PC-3 (cell line): ENCODE data around the gene KIAA0513. TPM values are rescaled to one million over a fixed set of nuclear protein-coding genes. Genes with fewer than 3 reads are reported as not detected.

Experiments used
- ATAC-seq: fragments of 200-7000 bp; cut with Tn5 transposase; 2 replicates; pipeline ENCODE4 v1.9.1; 2020; ENCODE audit warnings: mild to moderate bottlenecking, moderate library complexity
- BruUV-seq: library from RNA; stranded (reverse); fragments of 400-500 nt; replicated peaks from 2 replicates; lab custom pipeline; 2021; lab: Mats Ljungman, UMichigan
- CTCF ChIA-PET: fragments of 300-600 bp; sonication (Branson Sonifier 250); formaldehyde crosslinking; loops from one replicate; lab custom pipeline; 2022; ENCODE audit warnings: antibody characterized with exemption; lab: Charles Lee
- POLR2A ChIA-PET: fragments of 300-600 bp; sonication (Branson Sonifier 250); formaldehyde crosslinking; loops from one replicate; lab custom pipeline; 2022; ENCODE audit warnings: antibody characterized with exemption; ENCODE audit not compliant: unreplicated experiment; lab: Charles Lee
- DNase-seq: peaks from one replicate; pipeline ENCODE4 v3.0.0-alpha.2; 2015
- H2AFZ ChIP-seq: fragments of 300-600 bp; sonication (generic); 2 replicates; pipeline ENCODE4 v1.6.0; 2016; ENCODE audit warnings: antibody characterized with exemption, low read length
- H3F3A ChIP-seq: fragments of 300-600 bp; sonication (generic); one replicate; pipeline ENCODE4 v1.6.0; 2017; ENCODE audit warnings: antibody characterized with exemption, low read length, control low read depth, mild to moderate bottlenecking; ENCODE audit not compliant: unreplicated experiment
- H3K27ac ChIP-seq: fragments of 300-600 bp; sonication (generic); 2 replicates; pipeline ENCODE4 v1.5.1; 2016; ENCODE audit warnings: mild to moderate bottlenecking, low read length
- H3K27me3 ChIP-seq: fragments of 300-600 bp; sonication (generic); 2 replicates; pipeline ENCODE4 v1.6.1; 2016; ENCODE audit warnings: low read length, mixed read lengths
- H3K36me3 ChIP-seq: fragments of 300-600 bp; sonication (generic); 2 replicates; pipeline ENCODE4 v1.6.1; 2016; ENCODE audit warnings: low read depth, mixed run types, low read length, mixed read lengths
- H3K4me1 ChIP-seq: fragments of 300-600 bp; sonication (generic); 2 replicates; pipeline ENCODE4 v1.5.1; 2016; ENCODE audit warnings: low read length; ENCODE audit not compliant: insufficient read depth
- H3K4me2 ChIP-seq: fragments of 300-600 bp; sonication (generic); 2 replicates; pipeline ENCODE4 v1.6.0; 2016; ENCODE audit warnings: low read length
- H3K4me3 ChIP-seq: fragments of 300-600 bp; sonication (generic); 2 replicates; pipeline ENCODE4 v1.5.1; 2016; ENCODE audit warnings: mild to moderate bottlenecking, low read length, mixed read lengths
- H3K79me2 ChIP-seq: fragments of 300-600 bp; sonication (generic); 2 replicates; pipeline ENCODE4 v1.6.1; 2017; ENCODE audit warnings: low read length, mixed read lengths
- H3K9ac ChIP-seq: fragments of 300-600 bp; sonication (generic); 2 replicates; pipeline ENCODE4 v1.6.0; 2016; ENCODE audit warnings: mild to moderate bottlenecking, low read length
- H3K9me2 ChIP-seq: fragments of 300-600 bp; sonication (generic); replicated peaks from 2 replicates; pipeline ENCODE4 v1.6.1; 2016; ENCODE audit warnings: mixed run types, low read length, mixed read lengths
- H3K9me3 ChIP-seq: fragments of 300-600 bp; sonication (generic); 2 replicates; pipeline ENCODE4 v1.6.1; 2016; ENCODE audit warnings: low read length, mixed read lengths
- H4K20me1 ChIP-seq: fragments of 300-600 bp; sonication (generic); 2 replicates; pipeline ENCODE4 v1.6.1; 2016; ENCODE audit warnings: low read length, mixed read lengths
- CTCF ChIP-seq: fragments of 300-600 bp; sonication (generic); conservative IDR thresholded peaks from 2 replicates; pipeline ENCODE4 v1.5.1; 2017; ENCODE audit warnings: antibody characterized with exemption, low read depth, mild to moderate bottlenecking, low read length
- EZH2 ChIP-seq: fragments of 300-600 bp; sonication (generic); IDR thresholded peaks from one replicate; pipeline ENCODE4 v1.6.1; 2017; ENCODE audit warnings: antibody characterized with exemption, mild to moderate bottlenecking, low read length; ENCODE audit not compliant: unreplicated experiment
- EZH2phosphoT487 ChIP-seq: fragments of 300-600 bp; sonication (generic); IDR thresholded peaks from 2 replicates; pipeline ENCODE4 v1.6.1; 2018; ENCODE audit warnings: mild to moderate bottlenecking, antibody characterized with exemption, low read length, borderline replicate concordance
- intact Hi-C: fragments of 100-400 bp; cut with micrococcal nuclease; formaldehyde crosslinking; loops from 2 replicates; pipeline ENCODE4 v1.9.0; 2023
- total RNA-seq: library from RNA; depleted of rRNA; stranded (reverse); fragments of >200 nt; gene quantifications from 2 replicates; pipeline ENCODE4 v1.2.3, GENCODE V29; 2014

KIAA0513 gene
- total RNA-seq, 1 experiment from 2014 or later, result 7.8 TPM

DNA sequence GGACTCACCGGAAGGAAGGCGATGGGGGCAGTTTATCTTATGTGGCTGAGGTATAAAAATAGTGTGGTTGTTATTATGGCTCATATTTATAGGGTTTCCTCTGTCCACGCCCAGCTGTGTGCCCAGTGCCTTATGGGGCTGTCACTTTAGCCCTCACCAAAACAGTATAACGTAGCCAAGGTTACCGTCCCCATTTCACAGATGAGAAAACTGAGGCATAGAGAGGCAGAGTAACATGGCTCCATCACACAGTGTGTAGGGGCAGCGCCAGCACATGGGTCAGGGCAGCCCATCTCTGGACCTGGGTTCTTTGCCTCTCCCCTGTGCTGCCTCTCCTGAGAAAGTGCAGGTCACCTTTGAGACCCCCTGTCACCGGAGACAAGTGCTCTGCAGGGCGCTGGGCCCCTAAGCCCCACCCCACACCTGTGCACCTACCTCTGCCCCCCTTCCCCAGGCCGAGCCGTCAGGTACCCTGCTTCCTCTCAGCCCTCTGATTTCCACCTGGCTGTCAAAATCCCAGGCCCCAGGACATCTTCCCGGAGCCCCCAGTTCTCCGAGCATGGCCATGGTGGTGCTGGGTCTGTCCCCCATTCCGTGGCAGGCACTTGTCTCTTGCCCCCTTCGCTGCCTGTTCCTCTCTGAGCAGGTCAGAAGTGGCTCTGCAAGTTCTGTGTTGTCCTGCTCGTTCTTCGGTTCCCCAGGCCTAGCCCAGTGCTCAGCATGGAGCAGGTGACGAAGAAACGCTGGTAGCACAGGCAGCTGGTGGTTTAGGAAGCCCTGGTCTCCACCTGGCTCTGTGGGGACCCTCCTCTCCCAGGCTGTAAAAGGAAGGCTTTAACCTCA lies 7.2 kb downstream of the KIAA0513 start:
- ATAC-seq, result no peak

GRCh38 chr16:85036236-85037049 lies 8.8 kb downstream of the KIAA0513 start:
- DNase-seq (no peak), ATAC-seq (no peak)
- no peaks in the 10 kb centered on the region for H3K9me3 ChIP-seq
- 0 out of 2 replicates have a peak overlapping the region, but pooled peaks have one; percentile 20 for H2AFZ ChIP-seq
- H3K27me3 ChIP-seq, result no peaks in the 10 kb centered on the region
- H3K79me2 ChIP-seq, result no peaks in the 10 kb centered on the region
- no TSS peak for BruUV-seq
- ChIA-PET POLR2A (no interaction called here), CTCF (no interaction called here)
- no peak overlapping the region for H3K4me3 ChIP-seq
- H3K9ac ChIP-seq, result peak overlapping the region; percentile 37; the same call in 1 of the 2 replicates
- peak overlapping the region; percentile 33; the same call in 1 of the 2 replicates for H3K4me2 ChIP-seq
- no peaks in the 10 kb centered on the region for H3K36me3 ChIP-seq
- peak overlapping the region; percentile 79 for H3K27ac ChIP-seq
- TF ChIP-seq CTCF (no peak), EZH2 (no peak), EZH2phosphoT487 (no peak)
- no peaks in the 10 kb centered on the region for H3F3A ChIP-seq
- no peaks in the 10 kb centered on the region for H4K20me1 ChIP-seq
- no peaks in the 10 kb centered on the region for H3K9me2 ChIP-seq
- H3K4me1 ChIP-seq, result peaks cover 19% of the 10 kb centered on the region
- intact Hi-C loops, result no loop called here

More for the DNA sequence above, 7.2 kb downstream of the KIAA0513 start:
- H3K27ac ChIP-seq, result no peak overlapping the region
- TF ChIP-seq EZH2, result no peak
- TF ChIP-seq CTCF, result no peak
- no peak for TF ChIP-seq EZH2phosphoT487
- no peak overlapping the region for H2AFZ ChIP-seq
- H3K36me3 ChIP-seq, result no peaks in the 10 kb centered on the region
- peaks cover 35% of the 10 kb centered on the region for H3K4me1 ChIP-seq
- intact Hi-C loops, result no loop called here
- H3K9me2 ChIP-seq, result no peaks in the 10 kb centered on the region
- no TSS peak for BruUV-seq
- no peak overlapping the region for H3K9ac ChIP-seq
- CTCF ChIA-PET, result no interaction called here
- H3K27me3 ChIP-seq, result no peaks in the 10 kb centered on the region
- H3K4me3 ChIP-seq, result no peak overlapping the region
- POLR2A ChIA-PET, result no interaction called here
- no peaks in the 10 kb centered on the region for H3F3A ChIP-seq
- no peak for DNase-seq
- no peaks in the 10 kb centered on the region for H4K20me1 ChIP-seq
- no peak overlapping the region for H3K4me2 ChIP-seq
- no peaks in the 10 kb centered on the region for H3K9me3 ChIP-seq
- 0 out of 2 replicates have a peak, but pooled peaks cover 6% of the 10 kb centered on the region for H3K79me2 ChIP-seq
